ENCODE measurements around the gene PPAN. TPM values are rescaled to one million over a fixed set of nuclear protein-coding genes. Genes with fewer than 3 reads are reported as not detected.

Gene PPAN
- total and polyA plus RNA-seq, 8 donors, result 22.6 to 49.8 (median 28.5) TPM

DNA sequence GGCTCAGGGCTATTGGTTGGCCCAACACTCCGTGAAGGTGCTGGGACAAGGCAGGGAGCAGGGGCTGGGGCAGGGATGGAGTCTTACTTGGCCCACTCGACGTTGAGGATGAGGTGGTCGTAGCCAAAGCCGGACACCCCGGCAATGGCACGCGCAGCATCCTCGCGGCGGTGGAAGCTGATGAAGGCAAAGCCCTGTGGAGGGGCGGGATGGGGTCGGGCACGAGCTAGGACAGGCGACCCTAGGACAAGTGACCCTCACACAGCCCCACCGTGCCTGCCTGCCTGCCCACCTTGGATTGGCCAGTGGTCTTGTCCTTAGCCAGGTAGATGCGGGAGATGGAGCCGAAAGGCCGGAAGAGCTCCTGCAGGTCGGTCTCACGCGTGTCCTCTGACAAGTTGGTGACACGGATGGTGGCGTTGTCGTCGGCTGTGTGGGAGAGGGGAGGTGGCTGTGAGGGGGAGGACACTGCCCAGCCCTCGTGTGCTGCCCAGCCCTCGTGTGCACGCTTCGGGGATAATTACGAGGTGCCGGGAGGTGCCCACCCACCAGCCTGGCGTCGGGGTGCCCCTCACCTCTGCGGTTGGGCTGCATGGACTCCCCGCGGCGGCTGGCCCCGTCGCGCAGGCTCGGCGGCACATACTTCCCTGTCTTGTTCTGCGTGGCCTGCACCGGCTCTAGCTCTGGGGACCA lies 9.4 kb downstream of the PPAN start:
- Histone ChIP-seq H3K36me3 (peaks cover 0 to 74% of the 10 kb centered on the region in 2 donors), H3K9me3 (no peaks in the 10 kb centered on the region), H3K4me1 (peaks cover 9 to 69% of the 10 kb centered on the region in 2 donors), H3K27ac (no peak overlapping the region), H3K27me3 (no peaks in the 10 kb centered on the region), H3K4me3 (no peak overlapping the region)
- intact Hi-C loops (cut with DNase I), result loop anchor here in 1 of 2 donors (10.0 kb wide), 1 partner anchor 129 kb away; no protein-coding TSS in a partner anchor
- no peak for ATAC-seq
- peak in 1 of 4 donors; percentile 75 for DNase-seq
- TF ChIP-seq, protein P1, sequence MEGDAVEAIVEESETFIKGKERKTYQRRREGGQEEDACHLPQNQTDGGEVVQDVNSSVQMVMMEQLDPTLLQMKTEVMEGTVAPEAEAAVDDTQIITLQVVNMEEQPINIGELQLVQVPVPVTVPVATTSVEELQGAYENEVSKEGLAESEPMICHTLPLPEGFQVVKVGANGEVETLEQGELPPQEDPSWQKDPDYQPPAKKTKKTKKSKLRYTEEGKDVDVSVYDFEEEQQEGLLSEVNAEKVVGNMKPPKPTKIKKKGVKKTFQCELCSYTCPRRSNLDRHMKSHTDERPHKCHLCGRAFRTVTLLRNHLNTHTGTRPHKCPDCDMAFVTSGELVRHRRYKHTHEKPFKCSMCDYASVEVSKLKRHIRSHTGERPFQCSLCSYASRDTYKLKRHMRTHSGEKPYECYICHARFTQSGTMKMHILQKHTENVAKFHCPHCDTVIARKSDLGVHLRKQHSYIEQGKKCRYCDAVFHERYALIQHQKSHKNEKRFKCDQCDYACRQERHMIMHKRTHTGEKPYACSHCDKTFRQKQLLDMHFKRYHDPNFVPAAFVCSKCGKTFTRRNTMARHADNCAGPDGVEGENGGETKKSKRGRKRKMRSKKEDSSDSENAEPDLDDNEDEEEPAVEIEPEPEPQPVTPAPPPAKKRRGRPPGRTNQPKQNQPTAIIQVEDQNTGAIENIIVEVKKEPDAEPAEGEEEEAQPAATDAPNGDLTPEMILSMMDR (IDR thresholded peaks at IDR 0.05), result no peak

- TF ChIP-seq, protein P1 (IDR thresholded peaks at IDR 0.05), result no peak
- Histone ChIP-seq H3K9me3 (no peaks in the 10 kb centered on the region), H3K27ac (no peak overlapping the region), H3K4me1 (peaks cover 14 to 65% of the 10 kb centered on the region in 2 donors), H3K27me3 (no peaks in the 10 kb centered on the region), H3K4me3 (no peak overlapping the region), H3K36me3 (peaks cover 0 to 66% of the 10 kb centered on the region in 2 donors)
- DNase-seq, result peak in 1 of 4 donors; percentile 76
- intact Hi-C loops (cut with DNase I), result loop anchor here in 1 of 2 donors (10.0 kb wide), 1 partner anchor 129 kb away; no protein-coding TSS in a partner anchor
- no peak for ATAC-seq
Measured at GRCh38 chr19:10116085-10116865, 10.1 kb downstream of the PPAN start.

DNA sequence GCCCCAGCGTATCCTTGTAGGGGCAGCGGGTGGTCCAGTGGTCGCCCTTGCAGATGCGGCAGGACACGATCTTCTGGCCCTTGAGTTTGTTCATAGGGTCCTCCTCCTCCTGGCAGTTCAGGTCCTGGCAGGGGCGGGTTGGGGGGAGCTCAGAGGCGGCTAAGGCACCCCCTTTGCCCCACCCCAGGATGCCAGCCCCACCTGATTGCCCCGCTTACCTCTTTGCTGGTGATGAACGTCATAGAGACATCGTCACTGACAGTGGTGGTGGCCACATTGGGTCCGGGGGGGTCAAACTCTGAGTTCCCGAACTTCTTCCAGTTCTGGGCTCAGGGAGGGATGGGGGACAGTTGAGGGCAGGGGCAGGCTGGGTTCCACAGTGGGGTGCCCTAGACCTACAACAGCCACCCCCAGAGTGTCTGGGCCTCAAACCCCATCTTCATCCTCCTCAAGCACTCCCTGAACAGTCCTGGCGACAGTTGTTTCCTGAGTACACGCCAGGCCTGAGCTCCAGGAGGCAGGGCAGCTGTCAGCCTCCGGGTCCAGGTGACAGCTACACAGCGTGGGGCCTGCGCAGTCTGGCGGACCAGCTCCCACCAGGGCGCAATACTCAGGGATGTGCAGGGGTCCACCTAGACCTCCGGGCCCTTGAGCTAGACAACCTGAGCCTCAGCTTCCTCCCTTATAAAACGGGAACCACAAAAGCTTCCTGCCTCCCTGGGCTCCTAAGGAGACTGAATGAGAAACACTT lies 10.9 kb downstream of the PPAN start:
- DNase-seq (no peak), ATAC-seq (no peak)
- TF ChIP-seq, protein P1 (IDR thresholded peaks at IDR 0.05), result no peak
- Histone ChIP-seq H3K9me3 (no peaks in the 10 kb centered on the region), H3K27ac (no peak overlapping the region), H3K27me3 (no peaks in the 10 kb centered on the region), H3K36me3 (peaks cover 0 to 59% of the 10 kb centered on the region in 2 donors), H3K4me1 (peaks cover 19 to 65% of the 10 kb centered on the region in 2 donors), H3K4me3 (no peak overlapping the region)
- intact Hi-C loops (cut with DNase I), result loop anchor here in 1 of 2 donors (10.0 kb wide), 1 partner anchor 128 kb away; no protein-coding TSS in a partner anchor

DNA sequence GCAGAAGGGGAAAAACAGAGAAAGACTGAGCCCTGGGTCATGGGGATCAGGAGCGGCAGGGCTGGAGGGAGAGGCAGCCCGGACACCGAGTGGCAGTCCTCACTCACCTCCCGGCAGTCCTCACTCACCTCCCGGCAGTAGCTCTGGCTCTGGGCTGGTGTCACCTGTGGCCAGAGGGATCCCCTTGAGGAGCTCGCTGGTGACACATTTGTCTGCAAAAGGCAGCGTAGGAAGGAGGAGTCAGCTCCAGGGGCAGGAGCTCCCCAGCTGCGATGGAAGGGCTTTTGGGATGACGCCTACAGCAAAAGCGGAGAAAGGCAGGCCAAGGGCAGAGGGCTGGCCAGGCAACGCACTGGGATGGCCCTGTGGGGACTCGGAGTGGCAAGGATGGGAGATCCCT lies 12.8 kb downstream of the PPAN start:
- H3K9me3 ChIP-seq, result no peaks in the 10 kb centered on the region
- no peak for DNase-seq
- TF ChIP-seq, protein P1 (IDR thresholded peaks at IDR 0.05), result no peak
- no peak for ATAC-seq
- H3K27me3 ChIP-seq, result no peaks in the 10 kb centered on the region
- peaks cover 0 to 49% of the 10 kb centered on the region in 2 donors for H3K36me3 ChIP-seq
- peaks cover 19 to 51% of the 10 kb centered on the region in 2 donors for H3K4me1 ChIP-seq
- H3K27ac ChIP-seq, result peak overlapping the region in 1 of 2 donors; percentile 79
- intact Hi-C loops (cut with DNase I), result loop anchor here in 1 of 2 donors (10.0 kb wide), 1 partner anchor 126 kb away; no protein-coding TSS in a partner anchor
- H3K4me3 ChIP-seq, result peak overlapping the region; percentile 86 to 95

Data from left lung (tissue), 10 donors.